Astrocyte of the cerebellum (primary cell): Measurements from ENCODE around the gene MAGEF1.

Experiments used
- DNase-seq: peaks from one replicate; pipeline ENCODE4 v3.0.0-alpha.2; 2011; ENCODE audit warnings: low read depth
- H3K4me3 ChIP-seq: 2 replicates; pipeline ENCODE4 v1.5.1; 2011; ENCODE audit warnings: mild to moderate bottlenecking, low read depth, low read length, moderate library complexity
- CTCF ChIP-seq: IDR thresholded peaks from 2 replicates; pipeline ENCODE4 v1.5.1; 2012; ENCODE audit warnings: low read length, low read depth, moderate library complexity, mild to moderate bottlenecking; ENCODE audit errors: missing control alignments
- in situ Hi-C: cut with HindIII; loops from 2 replicates; pipeline ENCODE4 v1.10.0; 2017; ENCODE audit warnings: low sequenced_read_pairs

Gene MAGEF1

GRCh38 chr3:184663756-184664155 lies 48.1 kb downstream of the MAGEF1 start:
- in situ Hi-C loops: no loop called here
- no peak for DNase-seq

DNA sequence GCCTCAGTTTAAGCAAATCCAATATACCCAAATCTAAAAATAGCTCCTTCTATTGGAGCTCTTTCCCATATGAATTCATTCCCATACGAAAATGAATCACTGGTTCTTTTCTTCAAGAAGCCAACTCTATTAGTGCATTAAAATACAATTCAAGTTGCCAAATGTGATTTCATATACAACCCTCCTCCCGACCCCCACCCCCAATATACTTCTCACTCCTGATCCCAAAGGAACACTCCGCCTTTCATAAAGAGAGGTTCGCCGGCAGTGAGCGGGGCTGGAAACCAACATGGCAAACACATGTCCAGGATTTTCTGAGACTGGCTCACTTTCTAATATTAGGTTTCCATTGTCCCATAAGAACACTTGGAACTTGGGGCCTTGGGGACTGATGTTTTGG lies 48.5 kb downstream of the MAGEF1 start:
- no peak overlapping the region for H3K4me3 ChIP-seq
- in situ Hi-C loops: no loop called here
- no peak for TF ChIP-seq CTCF
- DNase-seq: no peak

More at GRCh38 chr3:184663756-184664155, 48.1 kb downstream of the MAGEF1 start:
- no peak for TF ChIP-seq CTCF
- no peak overlapping the region for H3K4me3 ChIP-seq

DNA sequence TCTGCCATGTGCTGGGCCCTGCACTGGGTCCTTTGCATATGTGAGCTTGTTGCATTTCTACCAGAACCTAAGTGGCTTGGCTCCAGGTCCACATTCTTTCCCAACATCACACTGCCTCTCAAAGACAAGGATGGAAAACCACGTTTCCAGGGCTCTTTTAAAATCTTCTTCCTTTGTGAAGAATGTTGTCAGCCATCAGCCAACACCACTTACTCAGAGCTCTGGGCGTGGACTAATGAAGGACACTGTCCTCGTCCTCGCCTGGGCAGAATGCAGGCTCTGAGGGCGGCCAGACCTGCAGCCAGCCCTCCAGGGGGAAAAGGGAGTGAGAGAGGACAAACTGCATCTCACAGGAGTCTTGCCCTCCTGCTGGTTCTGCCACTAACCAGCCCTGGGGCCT lies 49.7 kb downstream of the MAGEF1 start:
- TF ChIP-seq CTCF: no peak
- no peak overlapping the region for H3K4me3 ChIP-seq
- DNase-seq: no peak
- in situ Hi-C loops: no loop called here

DNA sequence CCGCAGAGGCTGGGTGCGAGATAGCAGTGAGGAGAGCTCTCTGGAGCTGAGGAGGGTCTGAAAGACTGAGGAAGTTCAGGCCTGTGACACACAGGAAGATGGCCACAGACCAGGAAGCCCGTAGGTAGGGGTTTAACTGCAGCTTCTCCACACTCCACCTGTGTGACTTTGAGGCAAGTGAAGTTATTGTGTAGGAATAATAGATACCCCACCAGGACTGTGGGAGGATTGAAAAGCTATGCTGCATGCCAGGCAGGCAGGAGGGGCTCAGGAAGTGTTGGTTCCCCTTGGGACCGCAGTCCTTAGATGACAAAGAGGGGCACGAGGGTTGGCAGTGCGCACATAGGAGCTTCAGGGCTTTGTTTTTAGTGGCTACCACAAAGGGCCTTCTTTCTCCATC lies 50.9 kb downstream of the MAGEF1 start:
- in situ Hi-C loops: no loop called here

More for the DNA sequence above, 50.9 kb downstream of the MAGEF1 start:
- TF ChIP-seq CTCF: no peak
- DNase-seq: no peak
- H3K4me3 ChIP-seq: no peak overlapping the region
